ENCODE data around the gene ARHGAP45. TPM values are rescaled to one million over a fixed set of nuclear protein-coding genes. Genes with fewer than 3 reads are reported as not detected.

ARHGAP45 gene
- total RNA-seq, 4 donors from 2014 or later = 0.83 to 7.6 (median 3.4) TPM

- Histone ChIP-seq H3K27me3 (no peaks in the 10 kb centered on the region), H3K4me3 (no peak overlapping the region), H3K4me1 (peaks cover 5 to 12% of the 10 kb centered on the region in 2 donors), H3K36me3 (peaks cover 0 to 54% of the 10 kb centered on the region in 2 donors), H3K27ac (no peak overlapping the region), H3K9me3 (no peaks in the 10 kb centered on the region)
- intact Hi-C loops (cut with DNase I; ENCODE audit: low total_unique reads) (no loop called here), in situ Hi-C loops (cut with MboI; ENCODE audit: low sequenced_read_pairs in 4 of 4) (loop anchor here in 3 of 4 donors (5.0 to 10.0 kb wide), 2 partner anchors 76 to 79 kb away; no protein-coding TSS in a partner anchor)
- no peak for TF ChIP-seq POLR2A (IDR thresholded peaks at IDR 0.05)
- no peak for TF ChIP-seq CTCF (IDR thresholded peaks at IDR 0.05 in 4 of 5, conservative IDR thresholded peaks at IDR 0.05 in 1 of 5)
- DNase-seq (no peak), ATAC-seq (no peak)
Observed at GRCh38 chr19:1115646-1116420, 48.9 kb downstream of the ARHGAP45 start.

DNA sequence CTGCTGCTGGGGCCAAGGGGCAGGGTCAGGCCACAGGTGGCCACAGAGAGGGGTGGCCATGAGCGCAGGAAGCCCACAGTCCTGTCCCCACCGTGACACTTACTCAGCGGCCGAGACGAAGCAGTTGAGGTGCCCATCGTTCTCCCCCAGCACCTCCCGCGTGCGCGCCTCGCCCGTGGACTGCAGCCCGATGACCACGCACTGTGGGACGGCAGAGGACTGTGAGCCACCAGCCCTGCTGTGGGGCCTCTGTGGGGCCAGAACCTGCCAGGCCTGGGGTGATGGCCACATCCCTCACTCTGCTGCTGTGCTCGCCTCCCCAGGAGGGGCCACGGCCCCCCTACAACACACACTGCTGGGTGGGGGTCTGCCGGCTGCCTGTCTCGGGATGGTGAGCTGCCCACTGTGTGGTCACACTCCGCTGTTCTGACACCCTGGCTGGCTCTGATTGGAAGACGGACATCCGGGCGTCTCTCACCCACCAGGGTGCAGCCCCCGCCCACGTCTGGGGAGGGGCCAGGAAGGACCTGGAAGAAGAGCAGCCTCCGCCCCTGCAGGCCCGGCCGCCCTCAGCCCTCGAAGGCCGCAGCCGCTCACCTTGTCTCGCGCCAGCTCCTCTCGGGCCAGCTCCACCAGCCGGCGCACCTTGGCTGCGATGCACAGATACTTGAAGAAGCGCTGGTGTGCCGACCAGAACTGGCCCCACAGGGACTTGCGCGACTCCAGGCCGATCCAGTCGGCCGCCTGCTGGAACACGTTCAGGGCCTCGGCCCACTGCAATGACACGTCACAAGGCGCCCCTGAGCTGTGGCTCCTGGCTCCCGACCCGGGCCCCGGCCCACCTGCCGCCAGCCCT, 50.0 kb downstream of the ARHGAP45 start:
- DNase-seq (no peak), ATAC-seq (no peak)
- H3K4me3 ChIP-seq = no peak overlapping the region
- intact Hi-C loops (cut with DNase I; ENCODE audit: low total_unique reads) (no loop called here), in situ Hi-C loops (cut with MboI; ENCODE audit: low sequenced_read_pairs in 4 of 4) (loop anchor here in 3 of 4 donors (5.0 to 10.0 kb wide), 2 partner anchors 75 to 78 kb away; no protein-coding TSS in a partner anchor)
- peaks cover 5 to 12% of the 10 kb centered on the region in 2 donors for H3K4me1 ChIP-seq
- TF ChIP-seq CTCF (IDR thresholded peaks at IDR 0.05 in 4 of 5, conservative IDR thresholded peaks at IDR 0.05 in 1 of 5) (no peak), POLR2A (IDR thresholded peaks at IDR 0.05) (no peak)
- peaks cover 0 to 65% of the 10 kb centered on the region in 2 donors for H3K36me3 ChIP-seq
- H3K27ac ChIP-seq = no peak overlapping the region
- H3K9me3 ChIP-seq = no peaks in the 10 kb centered on the region
- no peaks in the 10 kb centered on the region for H3K27me3 ChIP-seq

- no peaks in the 10 kb centered on the region for H3K27me3 ChIP-seq
- in situ Hi-C loops (cut with MboI; ENCODE audit: low sequenced_read_pairs in 4 of 4) = loop anchor here in 3 of 4 donors (5.0 to 10.0 kb wide), 2 partner anchors 75 to 77 kb away; no protein-coding TSS in a partner anchor
- H3K9me3 ChIP-seq = no peaks in the 10 kb centered on the region
- ATAC-seq (no peak), DNase-seq (no peak)
- no peak overlapping the region for H3K4me3 ChIP-seq
- no peak for TF ChIP-seq POLR2A (IDR thresholded peaks at IDR 0.05)
- no peak for TF ChIP-seq CTCF (IDR thresholded peaks at IDR 0.05 in 4 of 5, conservative IDR thresholded peaks at IDR 0.05 in 1 of 5)
- H3K27ac ChIP-seq = no peak overlapping the region
- peaks cover 0 to 72% of the 10 kb centered on the region in 2 donors for H3K36me3 ChIP-seq
- peaks cover 5 to 12% of the 10 kb centered on the region in 2 donors for H3K4me1 ChIP-seq
- intact Hi-C loops (cut with DNase I; ENCODE audit: low total_unique reads) = no loop called here
Observed at GRCh38 chr19:1117654-1118053, 50.7 kb downstream of the ARHGAP45 start.

GRCh38 chr19:1118999-1119398, 52.0 kb downstream of the ARHGAP45 start:
- ATAC-seq (no peak), DNase-seq (no peak)
- Histone ChIP-seq H3K9me3 (no peaks in the 10 kb centered on the region), H3K4me3 (no peak overlapping the region), H3K36me3 (peaks cover 0 to 85% of the 10 kb centered on the region in 2 donors), H3K27ac (no peak overlapping the region), H3K27me3 (no peaks in the 10 kb centered on the region), H3K4me1 (no peaks in the 10 kb centered on the region)
- in situ Hi-C loops (cut with MboI; ENCODE audit: low sequenced_read_pairs in 4 of 4) (loop anchor here in 3 of 4 donors (5.0 to 10.0 kb wide), 2 partner anchors 73 to 76 kb away; no protein-coding TSS in a partner anchor), intact Hi-C loops (cut with DNase I; ENCODE audit: low total_unique reads) (no loop called here)
- TF ChIP-seq CTCF (IDR thresholded peaks at IDR 0.05 in 4 of 5, conservative IDR thresholded peaks at IDR 0.05 in 1 of 5) (no peak), POLR2A (IDR thresholded peaks at IDR 0.05) (no peak)

All from gastrocnemius medialis (tissue), 4 donors.